Measurements from ENCODE around the gene CCDC51.

Gene CCDC51

DNA sequence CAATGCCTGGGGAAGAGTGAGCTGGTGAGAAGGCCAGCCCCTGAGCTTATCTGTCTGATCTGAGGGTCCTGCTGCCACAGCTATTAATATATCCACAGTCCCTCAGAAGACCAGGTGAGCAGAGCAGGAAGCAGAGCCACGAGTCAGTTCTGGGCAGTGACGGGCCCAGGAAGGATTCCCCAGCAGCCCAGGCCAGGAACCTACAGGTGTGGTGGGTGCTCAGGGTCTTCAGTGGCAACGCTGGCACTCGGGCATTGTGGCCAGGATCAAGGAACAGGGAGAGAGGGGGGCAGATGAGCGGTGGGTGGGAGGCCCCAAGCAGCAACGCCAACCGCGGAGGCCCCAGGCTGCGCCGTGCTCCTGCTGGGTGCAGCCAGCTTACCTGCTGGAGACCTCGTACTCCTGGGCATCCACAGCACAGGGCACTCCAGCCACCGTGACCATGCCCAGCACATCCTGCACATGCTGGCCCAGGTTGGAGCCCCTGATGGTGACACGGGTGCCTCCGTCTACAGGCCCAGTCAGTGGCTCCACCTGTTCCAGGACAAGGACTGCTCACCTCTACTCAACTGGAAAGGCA is 22.3 kb downstream of the CCDC51 start:
- DNase-seq (ENCODE audit: low read depth) = no peak
- H3K4me3 ChIP-seq (ENCODE audit: low read depth, low read length) = no peak overlapping the region
- in situ Hi-C loops (cut with HindIII; ENCODE audit: low sequenced_read_pairs) = no loop called here
- TF ChIP-seq, protein P1, sequence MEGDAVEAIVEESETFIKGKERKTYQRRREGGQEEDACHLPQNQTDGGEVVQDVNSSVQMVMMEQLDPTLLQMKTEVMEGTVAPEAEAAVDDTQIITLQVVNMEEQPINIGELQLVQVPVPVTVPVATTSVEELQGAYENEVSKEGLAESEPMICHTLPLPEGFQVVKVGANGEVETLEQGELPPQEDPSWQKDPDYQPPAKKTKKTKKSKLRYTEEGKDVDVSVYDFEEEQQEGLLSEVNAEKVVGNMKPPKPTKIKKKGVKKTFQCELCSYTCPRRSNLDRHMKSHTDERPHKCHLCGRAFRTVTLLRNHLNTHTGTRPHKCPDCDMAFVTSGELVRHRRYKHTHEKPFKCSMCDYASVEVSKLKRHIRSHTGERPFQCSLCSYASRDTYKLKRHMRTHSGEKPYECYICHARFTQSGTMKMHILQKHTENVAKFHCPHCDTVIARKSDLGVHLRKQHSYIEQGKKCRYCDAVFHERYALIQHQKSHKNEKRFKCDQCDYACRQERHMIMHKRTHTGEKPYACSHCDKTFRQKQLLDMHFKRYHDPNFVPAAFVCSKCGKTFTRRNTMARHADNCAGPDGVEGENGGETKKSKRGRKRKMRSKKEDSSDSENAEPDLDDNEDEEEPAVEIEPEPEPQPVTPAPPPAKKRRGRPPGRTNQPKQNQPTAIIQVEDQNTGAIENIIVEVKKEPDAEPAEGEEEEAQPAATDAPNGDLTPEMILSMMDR (IDR thresholded peaks at IDR 0.05; ENCODE audit: low read depth, low read length, missing control alignments) = no peak

DNA sequence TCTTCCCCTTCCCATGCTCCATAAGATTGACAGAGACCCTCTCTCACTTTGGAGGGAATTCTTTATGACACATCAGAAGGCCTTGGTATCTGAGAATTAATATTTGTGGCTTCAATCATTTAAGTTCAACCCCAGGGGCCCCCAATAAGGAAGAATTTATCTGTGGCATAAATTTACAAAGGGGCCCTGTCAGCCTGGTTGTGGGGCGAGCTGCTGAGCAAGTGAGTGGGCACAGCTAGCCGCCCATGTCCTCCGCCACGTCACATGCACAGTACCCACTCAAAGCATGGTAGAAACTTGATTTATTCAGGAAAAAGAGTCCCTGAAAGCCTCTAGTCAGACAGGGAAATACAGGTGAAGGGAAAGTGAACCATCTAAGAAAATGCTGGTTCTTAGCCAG is 23.4 kb downstream of the CCDC51 start:
- TF ChIP-seq, protein P1 (IDR thresholded peaks at IDR 0.05; ENCODE audit: low read depth, low read length, missing control alignments) = no peak
- no peak for DNase-seq (ENCODE audit: low read depth)
- in situ Hi-C loops (cut with HindIII; ENCODE audit: low sequenced_read_pairs) = no loop called here
- no peak overlapping the region for H3K4me3 ChIP-seq (ENCODE audit: low read depth, low read length)

DNA sequence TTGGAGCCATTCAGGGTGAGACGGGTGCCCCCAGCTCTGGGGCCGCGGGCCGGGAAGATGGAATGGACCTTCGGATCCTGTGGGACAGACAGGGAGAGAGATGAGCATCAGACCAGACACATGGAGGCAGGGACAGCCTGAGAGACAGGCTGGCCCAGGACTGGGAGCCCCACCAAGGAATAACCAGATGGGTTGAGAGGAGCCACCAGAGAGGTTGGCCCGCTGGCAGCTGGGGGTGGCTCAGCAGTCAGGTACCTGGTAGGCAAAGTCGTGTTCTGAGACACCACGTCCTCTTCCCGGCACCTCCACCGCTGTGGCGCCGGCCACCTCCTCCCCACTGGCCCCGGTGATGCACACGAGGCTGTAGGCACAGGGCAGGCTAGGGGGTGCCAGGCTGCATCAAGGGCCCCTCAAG is 23.8 kb downstream of the CCDC51 start:
- in situ Hi-C loops (cut with HindIII; ENCODE audit: low sequenced_read_pairs) = no loop called here
- no peak for DNase-seq (ENCODE audit: low read depth)
- no peak overlapping the region for H3K4me3 ChIP-seq (ENCODE audit: low read depth, low read length)
- TF ChIP-seq, protein P1 (IDR thresholded peaks at IDR 0.05; ENCODE audit: low read depth, low read length, missing control alignments) = no peak

DNA sequence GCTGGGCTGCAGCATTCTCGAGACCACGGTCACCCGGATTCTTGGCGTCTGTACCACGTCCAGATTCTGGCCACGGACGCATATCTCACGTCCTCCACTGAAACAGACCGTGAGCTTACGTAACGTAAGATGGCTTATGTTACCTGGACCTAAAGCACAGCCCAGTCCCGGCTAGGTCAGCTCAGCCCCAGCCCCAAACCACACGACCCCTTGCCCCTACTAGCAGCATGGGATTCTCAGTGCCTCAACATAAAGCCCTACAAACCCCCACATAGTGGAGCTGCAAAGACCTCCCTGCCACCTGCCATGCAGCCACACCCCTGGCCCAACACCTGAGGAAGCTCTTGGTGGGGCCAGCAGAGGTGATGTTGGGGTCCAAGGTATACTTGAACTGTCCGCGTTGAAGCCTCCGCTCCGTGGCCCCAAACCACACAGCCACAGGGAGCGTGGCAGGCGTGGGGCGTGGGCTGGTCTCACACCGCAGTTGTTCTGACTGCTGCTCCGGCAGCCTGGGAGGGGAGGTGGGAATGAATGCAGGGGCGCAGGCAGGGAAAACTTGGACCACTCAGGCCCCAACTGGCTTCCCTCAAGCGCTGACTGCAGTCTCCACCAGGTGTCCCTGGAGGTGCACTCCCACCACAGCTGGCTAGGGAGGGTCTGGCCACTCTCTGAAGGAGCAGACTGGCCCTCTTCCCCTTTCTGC is 24.5 kb downstream of the CCDC51 start:
- DNase-seq (ENCODE audit: low read depth) = no peak
- in situ Hi-C loops (cut with HindIII; ENCODE audit: low sequenced_read_pairs) = no loop called here
- TF ChIP-seq, protein P1 (IDR thresholded peaks at IDR 0.05; ENCODE audit: low read depth, low read length, missing control alignments) = peak; percentile 9
- H3K4me3 ChIP-seq (ENCODE audit: low read depth, low read length) = no peak overlapping the region

DNA sequence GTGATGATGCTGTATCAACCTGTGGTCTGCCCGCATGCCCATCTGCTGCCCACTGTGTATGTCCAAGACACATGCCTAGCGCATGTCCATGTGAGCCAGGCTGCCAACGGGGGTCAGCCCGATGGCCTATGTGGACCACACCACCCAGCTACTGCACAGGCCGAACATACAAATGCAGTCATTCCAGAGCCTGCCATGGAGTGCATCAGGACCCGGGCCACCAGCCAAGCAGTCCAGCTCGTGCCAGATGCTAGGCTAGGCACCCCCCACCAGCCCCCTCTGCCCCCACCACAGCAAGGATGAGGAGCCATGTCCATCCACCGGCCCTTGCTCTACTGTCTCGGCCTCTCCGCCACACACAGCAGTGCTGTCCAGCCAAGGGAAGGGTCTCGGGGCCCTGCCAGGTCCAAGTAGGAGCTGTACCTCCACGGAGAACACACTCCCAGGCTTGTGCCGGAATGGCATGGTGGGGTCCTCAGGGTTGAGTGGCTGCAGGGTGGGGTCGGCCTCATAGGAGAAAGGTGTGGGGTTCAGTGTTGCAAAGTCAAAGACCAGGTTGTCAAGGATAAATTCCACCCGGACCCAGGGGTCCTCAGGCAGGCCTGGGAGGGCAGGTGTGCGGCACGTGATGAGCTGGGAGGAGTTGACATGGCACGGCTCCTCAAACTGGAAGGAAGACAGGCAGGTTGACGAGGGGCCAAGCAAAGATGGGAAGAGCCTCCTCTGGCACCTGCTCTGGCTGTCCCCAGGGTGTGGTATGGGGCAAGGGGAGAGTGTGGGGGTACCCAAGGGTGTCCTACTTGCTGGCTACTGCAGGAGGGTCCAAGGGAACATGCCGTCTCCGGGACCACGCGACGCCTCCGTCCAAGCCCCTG is 25.3 kb downstream of the CCDC51 start:
- TF ChIP-seq, protein P1 (IDR thresholded peaks at IDR 0.05; ENCODE audit: low read depth, low read length, missing control alignments) = no peak
- in situ Hi-C loops (cut with HindIII; ENCODE audit: low sequenced_read_pairs) = no loop called here
- H3K4me3 ChIP-seq (ENCODE audit: low read depth, low read length) = no peak overlapping the region
- DNase-seq (ENCODE audit: low read depth) = no peak

DNA sequence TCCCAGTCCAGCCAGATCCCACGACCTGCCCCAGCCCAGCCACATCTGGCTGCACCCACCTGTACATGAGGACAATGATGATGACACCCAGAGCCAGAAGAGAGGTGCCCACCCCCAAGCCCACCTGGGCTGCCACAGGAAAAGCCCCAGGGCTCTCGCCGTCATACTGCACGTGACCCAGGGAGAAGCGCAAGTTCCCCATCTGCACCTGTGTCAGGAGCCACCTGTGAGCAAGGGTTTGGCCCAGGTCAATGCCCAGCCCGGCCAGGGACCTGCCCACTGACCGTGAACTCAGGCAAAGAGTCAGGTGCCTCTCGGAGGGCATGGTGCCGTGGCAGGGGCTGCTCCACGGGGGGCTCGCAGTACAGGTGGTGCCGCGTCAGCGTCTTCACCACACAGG is 26.3 kb downstream of the CCDC51 start:
- no peak overlapping the region for H3K4me3 ChIP-seq (ENCODE audit: low read depth, low read length)
- in situ Hi-C loops (cut with HindIII; ENCODE audit: low sequenced_read_pairs) = no loop called here
- TF ChIP-seq, protein P1 (IDR thresholded peaks at IDR 0.05; ENCODE audit: low read depth, low read length, missing control alignments) = no peak
- no peak for DNase-seq (ENCODE audit: low read depth)

All from astrocyte of the cerebellum (primary cell).